MCF 10A (cell line): ENCODE measurements around the gene TTC33. TPM values are rescaled to one million over a fixed set of nuclear protein-coding genes. Genes with fewer than 3 reads are reported as not detected.

Experiments
- BruUV-seq: library from RNA; stranded (reverse); fragments of 400-500 nt; replicated peaks from 2 replicates; lab custom pipeline; 2021; lab: Mats Ljungman, UMichigan
- CTCF ChIA-PET: fragments of 300-600 bp; sonication (Branson Sonifier 250); formaldehyde crosslinking; extraction: SDS; loops from one replicate; lab custom pipeline; 2021; ENCODE audit warnings: antibody characterized with exemption, inconsistent platforms; lab: Yijun Ruan, JAX
- POLR2A ChIA-PET: fragments of 300-600, 350-650 bp; sonication (Branson Sonifier 250); formaldehyde crosslinking; extraction: SDS; loops from one replicate; lab custom pipeline; 2020; ENCODE audit warnings: antibody characterized with exemption, inconsistent platforms; lab: Yijun Ruan, JAX
- DNase-seq: peaks from one replicate; pipeline ENCODE4 v3.0.0-alpha.2; 2018; ENCODE audit not compliant: unreplicated experiment
- H3K27ac Mint-ChIP-seq: one replicate; pipeline ENCODE4 v1.8.0; 2022; ENCODE audit warnings: mild to moderate bottlenecking, low read depth, mixed read lengths; ENCODE audit not compliant: unreplicated experiment
- H3K27me3 Mint-ChIP-seq: one replicate; pipeline ENCODE4 v1.8.0; 2022; ENCODE audit warnings: mixed read lengths; ENCODE audit not compliant: insufficient read depth, unreplicated experiment
- H3K36me3 Mint-ChIP-seq: one replicate; pipeline ENCODE4 v1.8.0; 2022; ENCODE audit warnings: mild to moderate bottlenecking, moderate library complexity, mixed read lengths; ENCODE audit not compliant: insufficient read depth, unreplicated experiment
- H3K4me1 Mint-ChIP-seq: one replicate; pipeline ENCODE4 v1.8.0; 2022; ENCODE audit warnings: mixed read lengths; ENCODE audit not compliant: insufficient read depth, unreplicated experiment
- H3K4me3 Mint-ChIP-seq: one replicate; pipeline ENCODE4 v1.8.0; 2022; ENCODE audit warnings: mild to moderate bottlenecking, moderate library complexity, mixed read lengths; ENCODE audit not compliant: unreplicated experiment
- H3K9me3 Mint-ChIP-seq: one replicate; pipeline ENCODE4 v1.8.0; 2022; ENCODE audit warnings: mixed read lengths; ENCODE audit not compliant: unreplicated experiment
- intact Hi-C: fragments of 100-400 bp; cut with micrococcal nuclease; formaldehyde crosslinking; loops from 2 replicates; pipeline ENCODE4 v1.14.1; 2022
- total RNA-seq: library from RNA; stranded (reverse); gene quantifications from 2 replicates; pipeline ENCODE4 v1.2.3, GENCODE V29; 2022
- TF ChIP-seq, protein P1 (sequence below): fragments of 200-600 bp; IDR thresholded peaks from one replicate; pipeline ENCODE4 v1.8.0; 2022; ENCODE audit warnings: antibody characterized with exemption, mild to moderate bottlenecking; ENCODE audit not compliant: unreplicated experiment

TTC33 gene
- total RNA-seq, 1 experiment from 2014 or later = 13.3 TPM

DNA sequence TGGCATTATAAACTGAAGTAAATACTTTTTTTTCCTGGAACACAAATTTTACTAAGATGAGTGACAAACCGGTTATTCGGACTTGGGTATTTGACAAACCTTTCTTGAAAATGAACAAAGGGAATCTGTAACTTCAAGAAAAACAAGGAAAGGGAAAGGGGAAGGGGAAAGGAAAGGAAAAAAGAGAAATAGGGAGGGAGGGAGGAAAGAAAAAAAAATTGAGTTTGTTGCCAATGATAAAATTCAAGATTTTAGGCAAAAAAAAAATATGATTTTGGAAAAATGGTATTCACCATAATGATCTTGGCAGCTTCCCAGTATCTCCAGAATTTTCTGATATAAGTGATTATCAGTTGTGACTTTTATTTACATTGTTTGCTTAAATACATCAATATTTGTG is 1.6 kb upstream of the TTC33 start:
- Mint-ChIP-seq H3K9me3 (no peaks in the 10 kb centered on the region), H3K27ac (no peak overlapping the region), H3K4me3 (no peak overlapping the region), H3K27me3 (no peaks in the 10 kb centered on the region), H3K36me3 (peaks cover 33% of the 10 kb centered on the region), H3K4me1 (no peaks in the 10 kb centered on the region)
- ChIA-PET POLR2A (interaction anchor here (1.2 to 1.4 kb wide), 2 partner anchors 14 to 78 kb away, joined by 3 to 5 read pairs; partner anchors contain the start of gene RPL37), CTCF (interaction anchor here (0.6 to 1.1 kb wide), 4 partner anchors 11 to 1110 kb away, joined by 3 to 5 read pairs (median 4); no protein-coding TSS in a partner anchor)
- intact Hi-C loops = no loop called here
- TF ChIP-seq, protein P1, sequence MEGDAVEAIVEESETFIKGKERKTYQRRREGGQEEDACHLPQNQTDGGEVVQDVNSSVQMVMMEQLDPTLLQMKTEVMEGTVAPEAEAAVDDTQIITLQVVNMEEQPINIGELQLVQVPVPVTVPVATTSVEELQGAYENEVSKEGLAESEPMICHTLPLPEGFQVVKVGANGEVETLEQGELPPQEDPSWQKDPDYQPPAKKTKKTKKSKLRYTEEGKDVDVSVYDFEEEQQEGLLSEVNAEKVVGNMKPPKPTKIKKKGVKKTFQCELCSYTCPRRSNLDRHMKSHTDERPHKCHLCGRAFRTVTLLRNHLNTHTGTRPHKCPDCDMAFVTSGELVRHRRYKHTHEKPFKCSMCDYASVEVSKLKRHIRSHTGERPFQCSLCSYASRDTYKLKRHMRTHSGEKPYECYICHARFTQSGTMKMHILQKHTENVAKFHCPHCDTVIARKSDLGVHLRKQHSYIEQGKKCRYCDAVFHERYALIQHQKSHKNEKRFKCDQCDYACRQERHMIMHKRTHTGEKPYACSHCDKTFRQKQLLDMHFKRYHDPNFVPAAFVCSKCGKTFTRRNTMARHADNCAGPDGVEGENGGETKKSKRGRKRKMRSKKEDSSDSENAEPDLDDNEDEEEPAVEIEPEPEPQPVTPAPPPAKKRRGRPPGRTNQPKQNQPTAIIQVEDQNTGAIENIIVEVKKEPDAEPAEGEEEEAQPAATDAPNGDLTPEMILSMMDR = no peak
- no TSS peak for BruUV-seq
- no peak for DNase-seq

DNA sequence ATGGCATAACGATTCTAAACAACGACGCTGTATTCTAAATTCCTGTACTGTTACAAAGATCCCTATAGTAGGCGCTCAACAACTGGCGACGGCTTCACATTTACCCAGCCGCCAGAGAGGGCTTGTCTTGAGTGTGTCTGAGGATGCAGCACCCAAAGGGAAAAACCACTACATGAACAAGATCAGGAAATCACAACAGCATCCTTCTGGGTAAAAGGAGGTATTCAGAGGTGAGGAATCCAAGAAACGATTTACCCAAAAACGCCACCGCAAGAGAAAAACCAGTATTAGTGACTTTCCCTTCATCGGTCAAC is 711 bp downstream of the TTC33 start:
- H3K27me3 Mint-ChIP-seq = no peaks in the 10 kb centered on the region
- H3K9me3 Mint-ChIP-seq = no peaks in the 10 kb centered on the region
- peak; percentile 85 for DNase-seq
- no peaks in the 10 kb centered on the region for H3K4me1 Mint-ChIP-seq
- intact Hi-C loops = loop anchor here (1.0 to 2.0 kb wide), 3 partner anchors 43 to 124 kb away; partner anchors contain the start of genes PRKAA1 and RPL37
- BruUV-seq = no TSS peak
- ChIA-PET CTCF (interaction anchor here (0.6 to 1.2 kb wide), 3 partner anchors 12 to 207 kb away, joined by 3 to 5 read pairs (median 3); no protein-coding TSS in a partner anchor), POLR2A (interaction anchor here (0.8 to 3.1 kb wide), 7 partner anchors 11 to 81 kb away, joined by 3 to 15 read pairs (median 5); partner anchors contain the start of genes PTGER4 and RPL37)
- H3K36me3 Mint-ChIP-seq = peaks cover 34% of the 10 kb centered on the region
- no peak overlapping the region for H3K4me3 Mint-ChIP-seq
- TF ChIP-seq, protein P1 = peak; percentile 42
- no peak overlapping the region for H3K27ac Mint-ChIP-seq

DNA sequence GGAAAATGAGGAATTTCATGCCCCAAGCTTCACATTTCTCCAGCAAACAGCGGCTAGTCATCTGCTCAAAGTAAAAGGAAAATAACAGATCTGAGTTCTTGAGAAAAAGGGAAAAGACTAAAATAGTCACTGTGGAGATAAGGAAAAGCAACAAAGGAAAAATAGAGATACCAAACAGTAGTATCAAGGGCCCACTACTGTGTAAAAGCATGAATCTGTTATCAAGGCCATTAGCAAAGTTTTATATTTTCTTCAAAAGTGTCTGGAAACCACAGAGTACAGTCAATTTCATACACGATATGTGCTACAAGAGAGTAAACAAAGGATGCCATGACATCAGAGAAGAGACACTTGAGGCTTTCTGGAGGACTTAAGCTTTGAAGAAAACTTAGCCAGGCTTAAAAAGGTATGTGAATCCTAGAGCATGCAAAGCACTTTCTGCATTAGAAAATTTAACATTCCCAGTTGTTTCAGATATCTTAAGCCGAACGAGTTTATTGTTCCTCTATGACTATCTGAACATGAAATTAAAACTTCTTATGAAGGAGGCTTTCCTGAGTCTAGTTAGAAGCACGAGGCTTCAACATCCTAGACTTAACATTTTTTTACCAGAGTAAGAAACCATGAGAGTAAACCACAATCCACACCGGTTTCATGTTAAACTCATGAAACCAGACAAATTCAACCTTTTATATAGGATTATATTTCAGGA is 1.2 kb downstream of the TTC33 start:
- H3K4me1 Mint-ChIP-seq = no peaks in the 10 kb centered on the region
- H3K27ac Mint-ChIP-seq = no peak overlapping the region
- peaks cover 32% of the 10 kb centered on the region for H3K36me3 Mint-ChIP-seq
- BruUV-seq = no TSS peak
- CTCF ChIA-PET = interaction anchor here (0.6 to 1.2 kb wide), 6 partner anchors 11 to 1424 kb away, joined by 3 to 7 read pairs (median 4); no protein-coding TSS in a partner anchor
- TF ChIP-seq, protein P1 = no peak
- POLR2A ChIA-PET = interaction anchor here (0.5 to 3.1 kb wide), 10 partner anchors 11 to 1112 kb away, joined by 3 to 15 read pairs (median 4); partner anchors contain the start of genes PTGER4 and RPL37
- no peak for DNase-seq
- no peaks in the 10 kb centered on the region for H3K27me3 Mint-ChIP-seq
- no peak overlapping the region for H3K4me3 Mint-ChIP-seq
- intact Hi-C loops = loop anchor here (1.0 to 2.0 kb wide), 3 partner anchors 44 to 125 kb away; partner anchors contain the start of genes PRKAA1 and RPL37
- no peaks in the 10 kb centered on the region for H3K9me3 Mint-ChIP-seq

DNA sequence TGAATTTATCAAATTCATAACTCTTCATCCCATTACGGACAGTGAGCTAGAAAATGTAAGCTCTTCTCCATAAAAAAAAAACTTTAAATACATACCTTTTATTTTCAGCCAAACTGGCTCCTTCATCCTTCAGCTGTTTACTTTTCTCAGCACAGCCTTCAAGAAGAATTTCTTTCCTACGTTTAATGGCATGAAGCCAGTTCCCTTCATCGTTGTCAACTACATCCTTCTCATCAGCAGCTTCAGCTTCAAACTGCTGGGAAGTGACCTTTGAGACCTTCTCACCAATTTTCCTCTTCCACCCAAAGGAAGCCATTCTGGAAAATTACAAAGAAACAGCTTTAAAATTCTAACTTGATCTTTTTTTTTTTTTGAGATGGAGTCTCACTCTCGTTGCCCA is 9.1 kb downstream of the TTC33 start:
- H3K4me3 Mint-ChIP-seq = no peak overlapping the region
- no peaks in the 10 kb centered on the region for H3K9me3 Mint-ChIP-seq
- TF ChIP-seq, protein P1 = no peak
- H3K4me1 Mint-ChIP-seq = no peaks in the 10 kb centered on the region
- BruUV-seq = no TSS peak
- POLR2A ChIA-PET = interaction anchor here (0.7 kb wide), 1 partner anchor 703 kb away, joined by 5 read pairs; no protein-coding TSS in a partner anchor
- no peaks in the 10 kb centered on the region for H3K27me3 Mint-ChIP-seq
- H3K27ac Mint-ChIP-seq = no peak overlapping the region
- no peak for DNase-seq
- peaks cover 18% of the 10 kb centered on the region for H3K36me3 Mint-ChIP-seq
- intact Hi-C loops = no loop called here
- CTCF ChIA-PET = interaction anchor here (0.6 to 0.9 kb wide), 3 partner anchors 10 to 1012 kb away, joined by 3 to 6 read pairs (median 5); no protein-coding TSS in a partner anchor
